ENCODE data around the gene PSME3IP1. TPM values are rescaled to one million over a fixed set of nuclear protein-coding genes. Genes with fewer than 3 reads are reported as not detected.

The PSME3IP1 gene
- total and polyA plus RNA-seq, 2 experiments from 2014 or later = 78.0 to 105 TPM

- TF ChIP-seq REST (IDR thresholded peaks at IDR 0.05; ENCODE audit: unreplicated experiment) = no peak
- no peak for TF ChIP-seq ZNF331 (CRISPR knock-in tag; IDR thresholded peaks at IDR 0.05; ENCODE audit: low read depth)
- TF ChIP-seq STAT1 (IDR thresholded peaks at IDR 0.05; ENCODE audit: unreplicated experiment) = no peak
- TF ChIP-seq JUNB (IDR thresholded peaks at IDR 0.05; ENCODE audit: unreplicated experiment) = no peak
- no peak for TF ChIP-seq ETS1 (IDR thresholded peaks at IDR 0.05)
- TF ChIP-seq CREB1 (CRISPR knock-in tag; IDR thresholded peaks at IDR 0.05; ENCODE audit: low read depth) = no peak
- TF ChIP-seq EZH2 (IDR thresholded peaks at IDR 0.05; ENCODE audit: low read depth, unreplicated experiment) = no peak
- no peak for TF ChIP-seq ZNF462 (CRISPR knock-in tag; IDR thresholded peaks at IDR 0.05)
- no peak for TF ChIP-seq POLR2AphosphoS5 (IDR thresholded peaks at IDR 0.05; ENCODE audit: low read depth)
- no peak for TF ChIP-seq EZH2phosphoT487 (IDR thresholded peaks at IDR 0.05; ENCODE audit: unreplicated experiment)
- TF ChIP-seq NANOG (IDR thresholded peaks at IDR 0.05; ENCODE audit: borderline replicate concordance) = no peak
- no peak for TF ChIP-seq ZNF114 (CRISPR knock-in tag; IDR thresholded peaks at IDR 0.05)
- no peak for TF ChIP-seq CTCF (conservative IDR thresholded peaks at IDR 0.05; ENCODE audit: low read depth in 2 of 2)
- no peak overlapping the region for H3K27ac Mint-ChIP-seq
- no peaks in the 10 kb centered on the region for H3K9me3 Mint-ChIP-seq
- Histone ChIP-seq H3K27ac (ENCODE audit: low read depth) (no peak overlapping the region), H3K36me3 (ENCODE audit: insufficient read depth) (no peaks in the 10 kb centered on the region), H3F3A (replicated peaks; ENCODE audit: low read depth) (no peaks in the 10 kb centered on the region), H3K4me3 (no peak overlapping the region), H3K4me1 (ENCODE audit: insufficient read depth) (peaks cover 11% of the 10 kb centered on the region), H3K79me2 (replicated peaks; ENCODE audit: insufficient read depth) (no peaks in the 10 kb centered on the region), H2AFZ (no peak overlapping the region), H3K27me3 (ENCODE audit: insufficient read depth) (no peaks in the 10 kb centered on the region), H4K20me1 (replicated peaks; ENCODE audit: insufficient read depth) (no peaks in the 10 kb centered on the region), H3K9me2 (ENCODE audit: insufficient read depth) (no peaks in the 10 kb centered on the region), H3K4me2 (no peak overlapping the region)
- ATAC-seq = no peak
- peaks cover 22% of the 10 kb centered on the region for H3K4me1 Mint-ChIP-seq
- no peaks in the 10 kb centered on the region for H3K36me3 Mint-ChIP-seq (ENCODE audit: low read depth)
- no peak for DNase-seq (ENCODE audit: low spot score)
- H3K4me3 Mint-ChIP-seq = no peak overlapping the region
- H3K27me3 Mint-ChIP-seq (ENCODE audit: insufficient read depth, low read depth, poor library complexity) = peaks cover 13% of the 10 kb centered on the region
These were observed 78.4 kb downstream of the PSME3IP1 start for GRCh38 chr16:57107321-57107922.

Data from GM23338 (cell line).